Measurements from ENCODE around the gene ISOC2.
A peak's percentile ranks its signal among the peaks of the same experiment; 100 is the strongest.
"Not testable (repeated sequence)": the region's sequence is repeated elsewhere in the genome, so short reads cannot be mapped to it uniquely, and the experiment has no call there.

The ISOC2 gene

GRCh38 chr19:55443045-55443823, 18.2 kb downstream of the ISOC2 start, which contains the start of gene SHISA7:
Gene SHISA7 (minus strand): TSS chr19:55443300. CDS start chr19:55442863, 437 bp downstream.
- FAIRE-seq = no peak

GRCh38 chr19:55442372-55442961, 19.0 kb downstream of the ISOC2 start:
- DNase-seq (ENCODE audit: low spot score) (no peak), FAIRE-seq (no peak)

More at GRCh38 chr19:55443045-55443823, 18.2 kb downstream of the ISOC2 start, which contains the start of gene SHISA7:
- no peak for DNase-seq (ENCODE audit: low spot score)

- no peak for DNase-seq (ENCODE audit: low spot score)
- FAIRE-seq = no peak
Measured at GRCh38 chr19:55441692-55442321, 19.6 kb downstream of the ISOC2 start.

GRCh38 chr19:55441319-55441691, 20.1 kb downstream of the ISOC2 start:
- no peak for DNase-seq (ENCODE audit: low spot score)
- no peak for FAIRE-seq

GRCh38 chr19:55440411-55441105, 20.9 kb downstream of the ISOC2 start:
- FAIRE-seq (no peak), DNase-seq (ENCODE audit: low spot score) (no peak)

- DNase-seq (ENCODE audit: low spot score) = no peak
- no peak for FAIRE-seq
Measured at GRCh38 chr19:55439052-55439451, 22.4 kb downstream of the ISOC2 start.

GRCh38 chr19:55437410-55437809, 24.0 kb downstream of the ISOC2 start:
- DNase-seq (ENCODE audit: low spot score) (peak; percentile 15), FAIRE-seq (no peak)

GRCh38 chr19:55436847-55437246, 24.6 kb downstream of the ISOC2 start:
- DNase-seq (ENCODE audit: low spot score) (no peak), FAIRE-seq (no peak)

GRCh38 chr19:55435020-55435419, 26.4 kb downstream of the ISOC2 start:
- FAIRE-seq (no peak), DNase-seq (ENCODE audit: low spot score) (no peak)

GRCh38 chr19:55434356-55434919, 27.0 kb downstream of the ISOC2 start:
- DNase-seq (ENCODE audit: low spot score) = no peak
- no peak for FAIRE-seq

GRCh38 chr19:55433292-55433691, 28.1 kb downstream of the ISOC2 start:
- FAIRE-seq (no peak), DNase-seq (ENCODE audit: low spot score) (no peak)

GRCh38 chr19:55432241-55432959, 29.0 kb downstream of the ISOC2 start:
- FAIRE-seq (no peak), DNase-seq (ENCODE audit: low spot score) (no peak)

GRCh38 chr19:55431183-55431582, 30.3 kb downstream of the ISOC2 start:
- DNase-seq (ENCODE audit: low spot score) (no peak), FAIRE-seq (no peak)

GRCh38 chr19:55426042-55426441, 35.4 kb downstream of the ISOC2 start:
- DNase-seq (ENCODE audit: low spot score) (no peak), FAIRE-seq (no peak)

GRCh38 chr19:55424518-55424917, 36.9 kb downstream of the ISOC2 start:
- FAIRE-seq (no peak), DNase-seq (ENCODE audit: low spot score) (no peak)

- DNase-seq (ENCODE audit: low spot score) (no peak), FAIRE-seq (no peak)
Measured at GRCh38 chr19:55423225-55424005, 38.0 kb downstream of the ISOC2 start.

GRCh38 chr19:55421281-55421680, 40.2 kb downstream of the ISOC2 start:
- FAIRE-seq; DNase-seq (ENCODE audit: low spot score): not testable (repeated sequence)

GRCh38 chr19:55419624-55420236, 41.7 kb downstream of the ISOC2 start:
- no peak for FAIRE-seq
- no peak for DNase-seq (ENCODE audit: low spot score)

GRCh38 chr19:55419103-55419502, 42.3 kb downstream of the ISOC2 start:
- DNase-seq (ENCODE audit: low spot score) (no peak), FAIRE-seq (no peak)

GRCh38 chr19:55418185-55418584, 43.3 kb downstream of the ISOC2 start:
- FAIRE-seq = no peak
- peak; percentile 45 for DNase-seq (ENCODE audit: low spot score)
